A673 (cell line): ENCODE results near the gene SELENOW.

ENCODE experiments used
- EZH2 ChIP-seq: fragments of 200-600 bp; sonication (generic); IDR thresholded peaks from 2 replicates; pipeline ENCODE4 v1.6.1; 2017; ENCODE audit warnings: borderline replicate concordance, low read depth, mild to moderate bottlenecking, mixed read lengths, antibody characterized with exemption, low read length; ENCODE audit not compliant: poor library complexity, severe bottlenecking
- TF ChIP-seq, protein P1 (sequence below): fragments of 300-800, 200-600 bp; sonication (generic); conservative IDR thresholded peaks from 2 replicates; pipeline ENCODE4 v1.5.1; 2017; ENCODE audit warnings: low read depth, mild to moderate bottlenecking, antibody characterized with exemption, low read length, moderate library complexity, mixed read lengths

DNA sequence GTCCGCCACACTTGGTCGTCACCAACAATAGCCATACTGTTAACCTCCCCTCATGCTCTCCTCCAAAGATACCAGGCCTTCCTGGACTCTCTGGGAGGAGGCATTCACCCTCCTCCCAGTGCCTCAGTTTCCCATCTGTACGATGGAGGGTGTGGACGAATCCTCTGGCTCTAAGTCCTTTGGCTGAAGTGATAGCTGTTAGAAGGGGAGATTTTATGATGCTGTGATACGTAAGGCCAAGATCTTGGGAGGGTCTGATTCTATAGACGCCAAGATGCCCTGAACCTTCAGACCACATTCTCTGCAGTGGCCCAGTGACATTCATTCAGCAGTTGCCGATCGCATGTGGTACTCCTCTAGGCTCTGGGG lies 48.0 kb upstream of the SELENOW start:
- TF ChIP-seq, protein P1, sequence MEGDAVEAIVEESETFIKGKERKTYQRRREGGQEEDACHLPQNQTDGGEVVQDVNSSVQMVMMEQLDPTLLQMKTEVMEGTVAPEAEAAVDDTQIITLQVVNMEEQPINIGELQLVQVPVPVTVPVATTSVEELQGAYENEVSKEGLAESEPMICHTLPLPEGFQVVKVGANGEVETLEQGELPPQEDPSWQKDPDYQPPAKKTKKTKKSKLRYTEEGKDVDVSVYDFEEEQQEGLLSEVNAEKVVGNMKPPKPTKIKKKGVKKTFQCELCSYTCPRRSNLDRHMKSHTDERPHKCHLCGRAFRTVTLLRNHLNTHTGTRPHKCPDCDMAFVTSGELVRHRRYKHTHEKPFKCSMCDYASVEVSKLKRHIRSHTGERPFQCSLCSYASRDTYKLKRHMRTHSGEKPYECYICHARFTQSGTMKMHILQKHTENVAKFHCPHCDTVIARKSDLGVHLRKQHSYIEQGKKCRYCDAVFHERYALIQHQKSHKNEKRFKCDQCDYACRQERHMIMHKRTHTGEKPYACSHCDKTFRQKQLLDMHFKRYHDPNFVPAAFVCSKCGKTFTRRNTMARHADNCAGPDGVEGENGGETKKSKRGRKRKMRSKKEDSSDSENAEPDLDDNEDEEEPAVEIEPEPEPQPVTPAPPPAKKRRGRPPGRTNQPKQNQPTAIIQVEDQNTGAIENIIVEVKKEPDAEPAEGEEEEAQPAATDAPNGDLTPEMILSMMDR: no peak
- TF ChIP-seq EZH2: no peak
